Spinal cord (tissue), 10 donors: ENCODE data around the gene UBTFL1. TPM values are rescaled to one million over a fixed set of nuclear protein-coding genes. Genes with fewer than 3 reads are reported as not detected.

Source experiments
- DNase-seq, 6 donors: peaks; one replicate each; pipeline versions ENCODE4 v3.0.0 to v3.0.0-alpha.2; 2013 to 2015; ENCODE audit warnings: low spot score in 6 of 6, low read depth in 4 of 6
- H3K27ac ChIP-seq: one replicate; pipeline ENCODE4 v1.5.1; 2013; ENCODE audit warnings: low read depth, low read length, control low read depth
- H3K27me3 ChIP-seq: one replicate; pipeline ENCODE4 v1.6.1; 2013; ENCODE audit warnings: low read length; ENCODE audit not compliant: control insufficient read depth, insufficient read depth
- H3K36me3 ChIP-seq: one replicate; pipeline ENCODE4 v1.6.1; 2013; ENCODE audit warnings: low read length; ENCODE audit not compliant: control insufficient read depth, insufficient read depth
- H3K4me1 ChIP-seq: one replicate; pipeline ENCODE4 v1.6.1; 2013; ENCODE audit warnings: low read length; ENCODE audit not compliant: control insufficient read depth, insufficient read depth
- H3K4me3 ChIP-seq: one replicate; pipeline ENCODE4 v1.5.1; 2013; ENCODE audit warnings: low read depth, low read length, control low read depth
- H3K9me3 ChIP-seq: one replicate; pipeline ENCODE4 v1.6.1; 2013; ENCODE audit warnings: low read length; ENCODE audit not compliant: control insufficient read depth, insufficient read depth
- WGBS: methylation state at CpG from one replicate; pipeline ENCODE4 v1.1.5; 2013; ENCODE audit warnings: missing lambda C conversion rate; ENCODE audit not compliant: insufficient coverage; 5-methylcytosine and 5-hydroxymethylcytosine counted together
- polyA plus RNA-seq, 2 donors: library from polyadenylated mRNA; unstranded; fragments of 120-200 nt; gene quantifications; one replicate each; pipeline ENCODE4 v1.2.1, GENCODE V29; 2013; ENCODE audit not compliant: insufficient read length in 2 of 2
- small RNA-seq: library from RNA; depleted of rRNA; stranded (forward); fragments of <200 nt; gene quantifications from one replicate; pipeline ENCODE3, GENCODE V24; 2014; ENCODE audit warnings: low replicate concordance
- total RNA-seq, 2 donors: library from RNA; depleted of rRNA in 1 of 2; stranded (reverse); fragments of 120-200 nt in 1 of 2; fragments of >200 nt in 1 of 2; gene quantifications; one replicate each; pipeline versions ENCODE4 v1.2.3 to v1.2.4, GENCODE V29; 2013 to 2014
- donor health status: healthy.

UBTFL1 gene
- total and polyA plus RNA-seq, 4 donors = not detected

- H3K9me3 ChIP-seq = no peaks in the 10 kb centered on the region
- WGBS = no CpG with 5 or more reads among the region's 1 CpG
- no peaks in the 10 kb centered on the region for H3K36me3 ChIP-seq
- no peak for DNase-seq
- no peak overlapping the region for H3K4me3 ChIP-seq
- H3K27me3 ChIP-seq = no peaks in the 10 kb centered on the region
- no peak overlapping the region for H3K27ac ChIP-seq
- H3K4me1 ChIP-seq = no peaks in the 10 kb centered on the region
Measured at GRCh38 chr11:90124371-90124770, 38.6 kb downstream of the UBTFL1 start.

GRCh38 chr11:90124946-90125345, 39.2 kb downstream of the UBTFL1 start:
- 67% methylated on average over 1 of the region's 3 CpGs for WGBS

DNA sequence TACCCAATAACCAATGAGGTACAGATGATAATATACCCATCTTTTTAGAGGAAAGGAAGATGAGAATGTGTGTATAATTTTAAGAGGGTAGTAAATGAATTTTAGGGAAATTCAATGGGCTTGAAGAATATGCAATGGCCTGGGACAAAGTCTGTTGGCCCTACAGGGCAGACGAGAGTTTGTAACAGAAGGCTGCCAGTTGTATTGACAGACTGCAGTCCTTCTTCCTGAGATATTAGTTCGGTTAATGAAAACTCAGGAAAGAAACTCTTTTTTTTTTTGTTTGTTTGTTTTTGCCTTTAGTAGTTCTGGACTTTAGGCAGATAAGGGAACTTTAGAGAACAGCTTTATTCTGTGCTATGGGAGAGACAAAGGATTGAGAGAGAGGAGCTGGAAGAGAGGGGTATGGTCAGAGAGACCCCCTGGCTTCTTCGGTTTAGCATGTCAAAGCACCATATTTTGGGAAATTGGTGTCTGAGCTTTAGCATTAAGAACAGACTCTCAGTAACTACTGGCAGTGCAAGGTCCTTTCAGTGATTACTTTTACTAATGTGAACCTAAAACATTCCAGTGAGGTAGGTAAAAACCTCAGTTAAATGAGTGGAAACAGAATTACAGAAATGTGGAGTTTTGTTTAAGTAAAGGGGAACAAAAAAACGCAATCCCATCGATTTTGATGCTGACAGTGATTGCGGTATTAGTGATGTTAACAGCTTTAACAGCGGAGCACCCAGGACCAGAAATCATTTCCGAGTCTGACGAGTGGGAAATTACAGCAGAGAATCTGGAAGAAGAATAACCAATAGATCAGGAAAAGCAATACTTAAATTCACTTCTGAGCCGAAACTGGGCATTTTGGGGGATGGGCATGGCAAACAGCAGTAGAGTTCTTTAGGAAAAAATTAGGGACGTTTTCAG, 48.1 kb downstream of the UBTFL1 start:
- H3K4me3 ChIP-seq = peak overlapping the region; percentile 78
- H3K4me1 ChIP-seq = peaks cover 6% of the 10 kb centered on the region
- WGBS = 26% methylated on average over 7 of the region's 11 CpGs
- peak in 1 of 6 donors; percentile 24 for DNase-seq
- H3K27ac ChIP-seq = peak overlapping the region; percentile 68
- no peaks in the 10 kb centered on the region for H3K36me3 ChIP-seq
- no peaks in the 10 kb centered on the region for H3K9me3 ChIP-seq
- no peaks in the 10 kb centered on the region for H3K27me3 ChIP-seq

More at GRCh38 chr11:90124946-90125345, 39.2 kb downstream of the UBTFL1 start:
- Histone ChIP-seq H3K4me3 (no peak overlapping the region), H3K9me3 (no peaks in the 10 kb centered on the region), H3K36me3 (no peaks in the 10 kb centered on the region), H3K27ac (no peak overlapping the region), H3K4me1 (no peaks in the 10 kb centered on the region), H3K27me3 (no peaks in the 10 kb centered on the region)
- no peak for DNase-seq

- H3K27me3 ChIP-seq = no peaks in the 10 kb centered on the region
- H3K9me3 ChIP-seq = no peaks in the 10 kb centered on the region
- H3K4me1 ChIP-seq = peaks cover 6% of the 10 kb centered on the region
- H3K4me3 ChIP-seq = peak within 1 kb of the TSS; percentile 78
- DNase-seq = peak; percentile 38 to 90 (median 58)
- H3K27ac ChIP-seq = peak within 1 kb of the TSS; percentile 68
- H3K36me3 ChIP-seq = no peaks in the 10 kb centered on the region
- 1% methylated on average over 20 of the region's 25 CpGs for WGBS
Measured at GRCh38 chr11:90134478-90135003, 48.8 kb downstream of the UBTFL1 start, which contains the start of gene NAALAD2. TSS of gene NAALAD2 (plus strand) at chr11:90134663. CDS start at chr11:90134759, 96 bp downstream.

DNA sequence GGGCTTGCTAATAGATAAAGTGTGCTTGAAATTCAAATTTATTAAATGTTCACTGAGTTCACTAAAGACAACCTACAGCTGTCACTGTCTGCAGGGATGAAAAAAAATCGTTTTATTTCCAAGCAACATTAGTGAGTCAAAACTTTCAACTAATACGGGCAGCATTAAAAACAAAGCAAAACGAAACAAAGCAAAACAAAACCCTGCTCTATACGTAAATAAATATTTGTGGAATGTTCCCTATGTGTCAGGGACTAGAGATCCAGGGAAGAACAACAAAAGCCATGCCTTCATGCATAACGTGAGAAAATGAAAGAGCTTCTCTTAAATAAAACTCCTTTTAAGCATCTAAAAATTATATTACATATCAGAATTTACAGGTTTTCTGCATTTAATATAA, 49.3 kb downstream of the UBTFL1 start:
- peaks cover 6% of the 10 kb centered on the region for H3K4me1 ChIP-seq
- H3K36me3 ChIP-seq = no peaks in the 10 kb centered on the region
- no peaks in the 10 kb centered on the region for H3K9me3 ChIP-seq
- peak overlapping the region; percentile 78 for H3K4me3 ChIP-seq
- WGBS = no CpG with 5 or more reads among the region's 5 CpGs
- DNase-seq = peak in 1 of 6 donors; percentile 44
- H3K27ac ChIP-seq = peak overlapping the region; percentile 68
- H3K27me3 ChIP-seq = no peaks in the 10 kb centered on the region

Small RNAs within 50 kb of the gene (small RNA-seq; reads per million reads assigned to genes)
- gene AP000827.1 = not detected
- not detected for gene RF00275

Other genes starting within 250 kb of the UBTFL1 start
- gene TRIM64B, start 207.5 kb upstream of the UBTFL1 start, total RNA-seq = not detected
- gene TRIM64B, start 207.5 kb upstream of the UBTFL1 start, polyA plus RNA-seq = under 1 TPM in 1 of 2 donors, not detected in 1; 0.09 TPM
- gene TRIM49D1, start 163.7 kb upstream of the UBTFL1 start, total RNA-seq = not detected
- gene TRIM49D1, start 163.7 kb upstream of the UBTFL1 start, polyA plus RNA-seq = not detected
- gene TRIM49D2, start 161.9 kb upstream of the UBTFL1 start, total RNA-seq = not detected
- not detected for gene TRIM49D2, start 161.9 kb upstream of the UBTFL1 start, polyA plus RNA-seq
- not detected for gene TRIM64, start 119.9 kb upstream of the UBTFL1 start, total RNA-seq
- not detected for gene TRIM64, start 119.9 kb upstream of the UBTFL1 start, polyA plus RNA-seq
- gene TRIM49C, start 54.8 kb upstream of the UBTFL1 start, total RNA-seq = under 1 TPM in 1 of 2 donors, not detected in 1; 0.10 TPM
- gene TRIM49C, start 54.8 kb upstream of the UBTFL1 start, polyA plus RNA-seq = not detected
- 10 to 100 TPM; 20.3 to 28.1 TPM for gene NAALAD2, start 48.7 kb downstream of the UBTFL1 start, total RNA-seq
- 10 to 100 TPM; 21.8 to 23.7 TPM for gene NAALAD2, start 48.7 kb downstream of the UBTFL1 start, polyA plus RNA-seq
- gene CHORDC1, start 137.1 kb downstream of the UBTFL1 start, total RNA-seq = 10 to 100 TPM; 35.0 to 69.9 TPM
- 10 to 100 TPM; 52.7 to 62.1 TPM for gene CHORDC1, start 137.1 kb downstream of the UBTFL1 start, polyA plus RNA-seq